Epidermal melanocyte (primary cell): ENCODE measurements around the gene GBGT1.

Experiments used
- DNase-seq: peaks from one replicate; pipeline ENCODE4 v3.0.0; 2011; ENCODE audit warnings: low spot score; ENCODE audit not compliant: insufficient read length

The GBGT1 gene

GRCh38 chr9:133143639-133144141 is 20.0 kb downstream of the GBGT1 start:
- DNase-seq, result no peak

- no peak for DNase-seq
These were observed 20.8 kb downstream of the GBGT1 start for GRCh38 chr9:133142684-133143622.

DNA sequence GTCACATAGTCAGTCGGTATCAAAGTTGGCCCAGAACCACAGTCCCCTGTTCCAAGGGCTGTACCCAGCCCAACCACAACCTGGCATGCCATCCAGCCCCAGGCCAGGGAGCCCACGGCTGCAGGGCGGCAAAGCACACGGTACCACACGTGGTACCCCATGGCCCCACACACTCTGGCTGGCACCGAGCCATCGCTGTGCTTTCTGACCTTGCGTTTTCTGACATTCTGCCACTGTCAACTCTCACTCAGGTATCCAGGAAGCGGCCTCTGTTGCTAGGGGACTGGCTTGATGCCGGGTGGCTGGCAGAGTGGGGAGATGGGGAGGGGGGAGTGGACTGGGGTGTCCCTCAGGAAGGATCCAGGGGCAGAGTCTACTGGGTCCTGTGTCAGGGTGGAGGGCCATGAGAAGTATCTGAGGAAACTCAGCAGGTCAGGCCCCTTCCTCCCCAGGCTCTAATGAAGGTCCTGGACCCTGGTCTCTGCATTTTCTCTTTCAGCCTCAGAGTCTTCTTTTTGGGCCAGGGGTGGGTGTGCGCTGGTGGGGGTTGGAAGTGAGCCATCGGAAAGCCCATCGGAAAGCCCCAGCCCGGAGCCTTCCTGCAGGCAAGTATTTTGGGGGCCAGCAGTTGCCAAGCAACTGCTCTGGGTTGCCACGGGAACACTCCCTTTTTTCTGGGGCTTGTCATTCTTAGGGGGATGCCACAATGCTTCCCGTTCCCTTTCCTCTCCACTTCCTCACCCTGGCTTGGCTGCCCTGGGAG is 21.7 kb downstream of the GBGT1 start:
- DNase-seq, result no peak

GRCh38 chr9:133140606-133141005 is 23.1 kb downstream of the GBGT1 start:
- no peak for DNase-seq

DNA sequence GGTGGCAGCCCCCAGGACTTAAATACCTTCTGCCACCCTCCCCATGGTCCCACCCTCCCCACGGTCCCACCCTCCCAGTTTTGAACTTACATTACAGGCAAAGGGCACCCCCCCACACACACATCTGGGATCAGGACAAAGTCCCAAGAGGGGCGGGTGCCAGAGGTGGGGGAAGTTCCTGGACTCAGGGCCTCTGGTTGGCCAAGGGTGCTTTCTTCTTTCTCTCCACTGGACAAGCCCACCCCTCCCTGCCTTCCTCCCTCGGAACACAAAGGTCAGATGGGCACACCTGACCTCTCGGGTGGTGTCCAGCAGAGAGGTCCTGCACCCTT is 23.6 kb downstream of the GBGT1 start:
- DNase-seq, result no peak

GRCh38 chr9:133139246-133140173 is 24.2 kb downstream of the GBGT1 start:
- no peak for DNase-seq

- no peak for DNase-seq
These were observed 26.1 kb downstream of the GBGT1 start for GRCh38 chr9:133137451-133138231.

GRCh38 chr9:133135146-133135745 is 28.5 kb downstream of the GBGT1 start:
- no peak for DNase-seq

DNA sequence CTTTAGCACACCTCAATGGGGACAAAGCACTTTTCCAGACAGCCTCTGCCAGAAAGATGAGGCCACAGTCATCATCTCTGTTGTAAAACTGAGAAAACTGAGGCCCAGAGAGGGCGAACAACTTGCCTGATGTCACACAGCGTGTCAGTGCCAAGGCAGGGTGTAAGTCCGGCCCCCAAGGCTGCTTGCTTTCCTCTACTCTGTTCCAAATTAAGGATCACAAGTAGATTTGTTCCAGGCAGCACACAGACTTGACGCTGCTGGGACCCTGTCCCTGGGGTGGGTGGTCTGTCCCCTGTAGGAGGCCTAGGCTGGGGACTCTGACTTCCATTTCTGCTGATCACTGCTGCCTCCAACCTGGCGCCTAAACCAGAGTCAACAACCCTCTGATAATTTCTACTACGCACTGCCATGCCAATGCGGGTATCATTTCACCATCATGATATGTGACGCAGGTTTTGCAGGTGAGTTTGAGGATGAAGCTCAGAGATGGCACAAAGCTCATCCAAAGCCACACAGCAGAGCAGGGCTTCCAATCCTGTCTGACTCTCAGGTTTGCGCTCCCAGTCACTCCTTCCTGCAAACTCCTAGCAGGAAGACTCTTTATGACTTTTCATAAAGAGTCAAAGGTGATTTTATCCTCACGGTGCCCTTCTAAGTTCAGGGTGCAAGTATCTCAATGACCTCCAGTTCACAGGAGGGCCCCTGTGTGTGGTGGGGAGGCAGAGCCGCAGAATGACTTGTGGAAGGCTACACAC is 29.1 kb downstream of the GBGT1 start:
- DNase-seq, result no peak

DNA sequence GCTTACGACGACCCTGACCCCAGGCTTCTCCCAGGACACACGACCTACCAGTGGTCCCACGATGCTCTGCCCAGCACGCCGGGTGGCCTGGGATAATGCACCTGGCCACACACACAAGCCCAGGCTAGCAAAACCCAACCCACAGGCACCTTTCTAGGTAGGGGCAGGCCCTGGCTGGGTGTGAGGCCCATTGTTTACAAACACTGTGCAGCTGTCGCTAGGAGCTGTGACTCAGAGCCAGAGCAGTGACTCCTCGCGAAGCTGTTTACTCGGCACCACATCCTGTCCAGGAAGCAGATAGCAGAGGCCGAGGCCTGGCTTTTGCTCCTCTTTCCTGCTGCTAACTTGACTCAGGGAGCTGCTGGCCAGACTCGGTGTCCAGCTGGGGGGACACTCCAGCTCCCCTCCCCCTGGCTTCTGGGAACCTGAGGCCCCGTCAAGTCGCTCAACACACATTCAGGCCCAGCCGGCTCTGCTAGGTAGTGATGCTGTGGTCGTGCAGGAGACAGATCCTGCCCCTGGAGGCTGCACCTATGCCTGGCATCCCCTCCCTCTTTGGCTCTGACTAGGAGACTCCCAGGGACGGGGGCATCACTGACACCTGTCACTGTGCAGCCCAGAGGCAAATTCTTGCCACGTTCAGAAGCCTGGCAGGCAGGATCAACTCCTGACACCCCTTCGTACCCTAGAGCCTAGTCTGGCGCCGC is 29.9 kb downstream of the GBGT1 start:
- DNase-seq, result peak; percentile 98

DNA sequence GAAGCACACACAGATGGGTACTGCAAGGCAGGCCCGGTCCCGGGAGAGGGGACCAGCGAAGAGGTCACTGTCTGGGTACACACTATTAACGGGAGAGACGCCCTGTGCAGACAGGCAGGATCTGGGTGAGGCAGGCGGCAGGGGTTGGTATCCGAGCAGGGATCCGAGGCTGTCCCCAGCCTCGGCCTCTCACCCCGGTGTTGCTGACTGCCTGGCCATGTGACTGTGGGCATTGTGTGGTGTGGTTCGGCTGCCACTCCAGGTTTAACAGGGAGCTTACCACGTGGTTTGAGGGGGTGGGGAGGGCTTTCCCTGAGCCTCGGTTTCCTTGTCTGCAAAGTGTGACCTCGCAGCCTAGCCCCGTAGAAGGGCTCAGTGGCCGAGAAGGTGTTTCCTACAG is 31.5 kb downstream of the GBGT1 start:
- DNase-seq, result no peak

GRCh38 chr9:133131506-133131905 is 32.2 kb downstream of the GBGT1 start:
- no peak for DNase-seq

- DNase-seq, result no peak
These were observed 32.9 kb downstream of the GBGT1 start for GRCh38 chr9:133130685-133131244.

GRCh38 chr9:133129001-133129795 is 34.5 kb downstream of the GBGT1 start:
- no peak for DNase-seq

- no peak for DNase-seq
These were observed 35.6 kb downstream of the GBGT1 start for GRCh38 chr9:133128152-133128551.

DNA sequence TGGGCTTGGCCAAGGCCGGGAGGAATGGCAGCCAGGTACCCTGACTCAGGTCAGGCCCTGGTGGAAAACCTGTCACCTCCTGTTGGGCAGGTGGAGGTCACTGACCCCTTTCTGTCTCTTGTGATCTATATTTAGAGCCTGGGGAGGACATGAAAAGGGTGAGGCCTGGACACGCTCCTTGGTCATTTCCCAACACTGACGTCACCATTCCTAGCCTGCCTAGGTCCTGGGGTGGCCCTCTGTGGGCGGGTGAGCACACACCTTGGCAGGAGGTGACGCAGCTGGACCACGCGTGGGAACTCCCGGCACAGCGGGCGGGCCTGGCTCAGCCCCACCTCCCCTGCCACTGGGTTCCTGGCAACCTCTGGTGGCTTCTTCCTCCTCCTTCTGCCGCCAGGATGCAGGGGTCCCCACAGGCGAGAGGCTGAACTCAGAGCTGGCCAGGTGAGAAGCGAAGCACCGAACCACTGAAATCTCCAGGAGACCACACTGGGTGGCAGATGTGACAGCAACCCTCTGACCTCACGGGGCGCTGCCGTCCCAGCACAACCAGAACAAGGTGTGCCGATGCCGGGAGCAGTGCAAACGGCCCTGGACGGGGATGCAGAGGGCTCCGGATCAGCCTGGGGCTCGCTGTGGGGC is 36.3 kb downstream of the GBGT1 start:
- DNase-seq, result no peak

- no peak for DNase-seq
These were observed 36.9 kb downstream of the GBGT1 start for GRCh38 chr9:133126697-133127339.
